ENCODE results near the gene PSMB3.

The PSMB3 gene

GRCh38 chr17:38733982-38734973, 18.3 kb upstream of the PSMB3 start:
- DNase-seq (ENCODE audit: low spot score) = no peak

GRCh38 chr17:38735161-38735997, 17.2 kb upstream of the PSMB3 start:
- no peak for DNase-seq (ENCODE audit: low spot score)

- no peak for DNase-seq (ENCODE audit: low spot score)
These were observed 14.4 kb upstream of the PSMB3 start for GRCh38 chr17:38738007-38738662.

GRCh38 chr17:38738686-38739085, 13.9 kb upstream of the PSMB3 start:
- no peak for DNase-seq (ENCODE audit: low spot score)

GRCh38 chr17:38739305-38739704, 13.2 kb upstream of the PSMB3 start:
- DNase-seq (ENCODE audit: low spot score) = no peak

GRCh38 chr17:38740044-38740443, 12.5 kb upstream of the PSMB3 start:
- no peak for DNase-seq (ENCODE audit: low spot score)

GRCh38 chr17:38740806-38741205, 11.7 kb upstream of the PSMB3 start:
- DNase-seq (ENCODE audit: low spot score) = no peak

GRCh38 chr17:38741461-38741860, 11.1 kb upstream of the PSMB3 start:
- DNase-seq (ENCODE audit: low spot score) = no peak

GRCh38 chr17:38741921-38742410, 10.6 kb upstream of the PSMB3 start:
- DNase-seq (ENCODE audit: low spot score) = no peak

GRCh38 chr17:38742411-38743308, 9.9 kb upstream of the PSMB3 start:
- DNase-seq (ENCODE audit: low spot score) = no peak

- no peak for DNase-seq (ENCODE audit: low spot score)
These were observed 8.9 kb upstream of the PSMB3 start for GRCh38 chr17:38743556-38744171.

GRCh38 chr17:38745545-38745944, 7.0 kb upstream of the PSMB3 start:
- no peak for DNase-seq (ENCODE audit: low spot score)

- DNase-seq (ENCODE audit: low spot score) = no peak
These were observed 6.3 kb upstream of the PSMB3 start for GRCh38 chr17:38746004-38746848.

- DNase-seq (ENCODE audit: low spot score) = no peak
These were observed 5.6 kb upstream of the PSMB3 start for GRCh38 chr17:38746849-38747462.

- no peak for DNase-seq (ENCODE audit: low spot score)
These were observed 4.9 kb upstream of the PSMB3 start for GRCh38 chr17:38747463-38748148.

- DNase-seq (ENCODE audit: low spot score) = no peak
These were observed 4.2 kb upstream of the PSMB3 start, which contains the start of gene PCGF2 for GRCh38 chr17:38748149-38748891. TSS of gene PCGF2 (minus strand) at chr17:38748336. CDS start at chr17:38740402, 7,934 bp downstream.

- DNase-seq (ENCODE audit: low spot score) = no peak
These were observed 3.7 kb upstream of the PSMB3 start for GRCh38 chr17:38748892-38749222.

Data from pons (tissue), 1 donor.